ENCODE data around the gene GAK.

The GAK gene

GRCh38 chr4:889516-889915 is 42.6 kb downstream of the GAK start:
- DNase-seq (no peak), ATAC-seq (no peak)

GRCh38 chr4:888029-888428 is 44.1 kb downstream of the GAK start:
- ATAC-seq (no peak), DNase-seq (no peak)

- DNase-seq: no peak
- no peak for ATAC-seq
Observed at GRCh38 chr4:887034-887763, 44.9 kb downstream of the GAK start.

GRCh38 chr4:886244-886643 is 45.9 kb downstream of the GAK start:
- DNase-seq: no peak
- no peak for ATAC-seq

GRCh38 chr4:885353-885752 is 46.8 kb downstream of the GAK start:
- ATAC-seq (no peak), DNase-seq (no peak)

GRCh38 chr4:884896-885295 is 47.2 kb downstream of the GAK start:
- ATAC-seq: no peak
- DNase-seq: no peak

- DNase-seq: no peak
- ATAC-seq: no peak
Observed at GRCh38 chr4:884259-884658, 47.9 kb downstream of the GAK start.

GRCh38 chr4:883377-884095 is 48.6 kb downstream of the GAK start:
- no peak for DNase-seq
- ATAC-seq: no peak

GRCh38 chr4:882646-883045 is 49.5 kb downstream of the GAK start:
- ATAC-seq (no peak), DNase-seq (no peak)

- ATAC-seq (no peak), DNase-seq (no peak)
Observed at GRCh38 chr4:881709-882108, 50.4 kb downstream of the GAK start.

- no peak for DNase-seq
- ATAC-seq: no peak
Observed at GRCh38 chr4:880684-881405, 51.3 kb downstream of the GAK start.

- DNase-seq (peak; percentile 68), ATAC-seq (peak; percentile 94)
Observed at GRCh38 chr4:879729-880077, 52.4 kb downstream of the GAK start.

- ATAC-seq: peak; percentile 53
- DNase-seq: peak; percentile 32
Observed at GRCh38 chr4:878796-879728, 53.1 kb downstream of the GAK start.

- ATAC-seq (no peak), DNase-seq (no peak)
Observed at GRCh38 chr4:877502-877901, 54.6 kb downstream of the GAK start.

GRCh38 chr4:876780-877179 is 55.3 kb downstream of the GAK start:
- DNase-seq (peak; percentile 26), ATAC-seq (no peak)

- ATAC-seq: no peak
Observed at GRCh38 chr4:875818-876423, 56.2 kb downstream of the GAK start.

GRCh38 chr4:874971-875817 is 56.9 kb downstream of the GAK start:
- DNase-seq (no peak), ATAC-seq (no peak)

More at GRCh38 chr4:875818-876423, 56.2 kb downstream of the GAK start:
- DNase-seq: no peak

GRCh38 chr4:874056-874455 is 58.1 kb downstream of the GAK start:
- DNase-seq (no peak), ATAC-seq (no peak)

- ATAC-seq: no peak
- no peak for DNase-seq
Observed at GRCh38 chr4:872241-872981, 59.7 kb downstream of the GAK start.

- no peak for ATAC-seq
- DNase-seq: no peak
Observed at GRCh38 chr4:871484-871883, 60.6 kb downstream of the GAK start.

Data from stimulated activated naive CD8-positive, alpha-beta T cell treated with anti-CD3 and anti-CD28 coated beads, Interleukin-15, Interleukin-2, amounts not matched to agents 100 U/mL and 50 U/mL, for 24 hours (primary cell).